SK-N-SH (cell line): ENCODE data around the gene NCS1.

ENCODE experiments used
- EP300 ChIP-seq, 2 experiments: IDR thresholded peaks; 2 replicates each; pipeline versions ENCODE4 v1.4.0 to v1.6.1; 2012; ENCODE audit warnings: borderline replicate concordance in 1 of 2, low read depth in 1 of 2, low read length in 1 of 2
- EZH2phosphoT487 ChIP-seq: fragments of 200-600 bp; sonication (generic); IDR thresholded peaks from 2 replicates; pipeline ENCODE4 v1.6.1; 2017; ENCODE audit warnings: low read depth, mixed run types, mild to moderate bottlenecking, antibody characterized with exemption, moderate library complexity, borderline replicate concordance
- GATA2 ChIP-seq: sonication (generic); formaldehyde crosslinking; IDR thresholded peaks from 2 replicates; pipeline ENCODE4 v1.5.0; 2020; ENCODE audit warnings: mild to moderate bottlenecking, missing genetic modification reagents
- JUND ChIP-seq: IDR thresholded peaks from 2 replicates; pipeline ENCODE4 v1.4.0; 2012
- NFIC ChIP-seq: IDR thresholded peaks from 2 replicates; pipeline ENCODE4 v1.4.0; 2012; ENCODE audit warnings: borderline replicate concordance
- POLR2AphosphoS5 ChIP-seq: IDR thresholded peaks from 2 replicates; pipeline ENCODE4 v1.6.1; 2012; ENCODE audit warnings: low read depth, low read length
- RAD21 ChIP-seq: IDR thresholded peaks from 2 replicates; pipeline ENCODE4 v1.6.1; 2012; ENCODE audit warnings: mild to moderate bottlenecking, low read length
- RCOR1 ChIP-seq: fragments of 150-350 bp; IDR thresholded peaks from 2 replicates; pipeline ENCODE4 v1.6.1; 2017; ENCODE audit warnings: antibody characterized with exemption, low read length
- TAF1 ChIP-seq: IDR thresholded peaks from 2 replicates; pipeline ENCODE4 v1.6.1; 2012; ENCODE audit warnings: low read depth, mild to moderate bottlenecking, low read length, moderate library complexity, borderline replicate concordance
- YY1 ChIP-seq: IDR thresholded peaks from 2 replicates; pipeline ENCODE4 v1.4.0; 2012; ENCODE audit warnings: low read depth, mild to moderate bottlenecking
- TF ChIP-seq, protein P1 (sequence below): fragments of 200-600 bp; sonication (generic); IDR thresholded peaks from 2 replicates; pipeline ENCODE4 v1.6.1; 2017; ENCODE audit warnings: antibody characterized with exemption, mild to moderate bottlenecking, moderate library complexity
- TF ChIP-seq, protein P2 (sequence below): fragments of 150-350 bp; IDR thresholded peaks from 2 replicates; pipeline ENCODE4 v1.6.1; 2017; ENCODE audit warnings: antibody characterized with exemption, low read length, low read depth, borderline replicate concordance
- TF ChIP-seq, protein P3 (sequence below): IDR thresholded peaks from 2 replicates; pipeline ENCODE4 v1.6.1; 2012; ENCODE audit warnings: mild to moderate bottlenecking, low read depth, low read length, moderate library complexity
- TF ChIP-seq, protein P4 (sequence below): IDR thresholded peaks from 2 replicates; pipeline ENCODE4 v1.4.0; 2012; ENCODE audit warnings: low read depth

GRCh38 chr9:130176760-130177159, 4.6 kb downstream of the NCS1 start:
- TF ChIP-seq, protein P1, sequence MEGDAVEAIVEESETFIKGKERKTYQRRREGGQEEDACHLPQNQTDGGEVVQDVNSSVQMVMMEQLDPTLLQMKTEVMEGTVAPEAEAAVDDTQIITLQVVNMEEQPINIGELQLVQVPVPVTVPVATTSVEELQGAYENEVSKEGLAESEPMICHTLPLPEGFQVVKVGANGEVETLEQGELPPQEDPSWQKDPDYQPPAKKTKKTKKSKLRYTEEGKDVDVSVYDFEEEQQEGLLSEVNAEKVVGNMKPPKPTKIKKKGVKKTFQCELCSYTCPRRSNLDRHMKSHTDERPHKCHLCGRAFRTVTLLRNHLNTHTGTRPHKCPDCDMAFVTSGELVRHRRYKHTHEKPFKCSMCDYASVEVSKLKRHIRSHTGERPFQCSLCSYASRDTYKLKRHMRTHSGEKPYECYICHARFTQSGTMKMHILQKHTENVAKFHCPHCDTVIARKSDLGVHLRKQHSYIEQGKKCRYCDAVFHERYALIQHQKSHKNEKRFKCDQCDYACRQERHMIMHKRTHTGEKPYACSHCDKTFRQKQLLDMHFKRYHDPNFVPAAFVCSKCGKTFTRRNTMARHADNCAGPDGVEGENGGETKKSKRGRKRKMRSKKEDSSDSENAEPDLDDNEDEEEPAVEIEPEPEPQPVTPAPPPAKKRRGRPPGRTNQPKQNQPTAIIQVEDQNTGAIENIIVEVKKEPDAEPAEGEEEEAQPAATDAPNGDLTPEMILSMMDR: no peak
- TF ChIP-seq, protein P2, sequence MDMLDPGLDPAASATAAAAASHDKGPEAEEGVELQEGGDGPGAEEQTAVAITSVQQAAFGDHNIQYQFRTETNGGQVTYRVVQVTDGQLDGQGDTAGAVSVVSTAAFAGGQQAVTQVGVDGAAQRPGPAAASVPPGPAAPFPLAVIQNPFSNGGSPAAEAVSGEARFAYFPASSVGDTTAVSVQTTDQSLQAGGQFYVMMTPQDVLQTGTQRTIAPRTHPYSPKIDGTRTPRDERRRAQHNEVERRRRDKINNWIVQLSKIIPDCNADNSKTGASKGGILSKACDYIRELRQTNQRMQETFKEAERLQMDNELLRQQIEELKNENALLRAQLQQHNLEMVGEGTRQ: no peak
- no peak for TF ChIP-seq YY1
- TF ChIP-seq, protein P3, sequence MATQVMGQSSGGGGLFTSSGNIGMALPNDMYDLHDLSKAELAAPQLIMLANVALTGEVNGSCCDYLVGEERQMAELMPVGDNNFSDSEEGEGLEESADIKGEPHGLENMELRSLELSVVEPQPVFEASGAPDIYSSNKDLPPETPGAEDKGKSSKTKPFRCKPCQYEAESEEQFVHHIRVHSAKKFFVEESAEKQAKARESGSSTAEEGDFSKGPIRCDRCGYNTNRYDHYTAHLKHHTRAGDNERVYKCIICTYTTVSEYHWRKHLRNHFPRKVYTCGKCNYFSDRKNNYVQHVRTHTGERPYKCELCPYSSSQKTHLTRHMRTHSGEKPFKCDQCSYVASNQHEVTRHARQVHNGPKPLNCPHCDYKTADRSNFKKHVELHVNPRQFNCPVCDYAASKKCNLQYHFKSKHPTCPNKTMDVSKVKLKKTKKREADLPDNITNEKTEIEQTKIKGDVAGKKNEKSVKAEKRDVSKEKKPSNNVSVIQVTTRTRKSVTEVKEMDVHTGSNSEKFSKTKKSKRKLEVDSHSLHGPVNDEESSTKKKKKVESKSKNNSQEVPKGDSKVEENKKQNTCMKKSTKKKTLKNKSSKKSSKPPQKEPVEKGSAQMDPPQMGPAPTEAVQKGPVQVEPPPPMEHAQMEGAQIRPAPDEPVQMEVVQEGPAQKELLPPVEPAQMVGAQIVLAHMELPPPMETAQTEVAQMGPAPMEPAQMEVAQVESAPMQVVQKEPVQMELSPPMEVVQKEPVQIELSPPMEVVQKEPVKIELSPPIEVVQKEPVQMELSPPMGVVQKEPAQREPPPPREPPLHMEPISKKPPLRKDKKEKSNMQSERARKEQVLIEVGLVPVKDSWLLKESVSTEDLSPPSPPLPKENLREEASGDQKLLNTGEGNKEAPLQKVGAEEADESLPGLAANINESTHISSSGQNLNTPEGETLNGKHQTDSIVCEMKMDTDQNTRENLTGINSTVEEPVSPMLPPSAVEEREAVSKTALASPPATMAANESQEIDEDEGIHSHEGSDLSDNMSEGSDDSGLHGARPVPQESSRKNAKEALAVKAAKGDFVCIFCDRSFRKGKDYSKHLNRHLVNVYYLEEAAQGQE: no peak
- TF ChIP-seq RAD21: no peak
- TF ChIP-seq, protein P4, sequence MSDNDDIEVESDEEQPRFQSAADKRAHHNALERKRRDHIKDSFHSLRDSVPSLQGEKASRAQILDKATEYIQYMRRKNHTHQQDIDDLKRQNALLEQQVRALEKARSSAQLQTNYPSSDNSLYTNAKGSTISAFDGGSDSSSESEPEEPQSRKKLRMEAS: no peak
- TF ChIP-seq EZH2phosphoT487: no peak
- no peak for TF ChIP-seq EP300 (IDR thresholded peaks at IDR 0.05; ENCODE audit: borderline replicate concordance in 1 of 2, low read depth in 1 of 2, low read length in 1 of 2)
- no peak for TF ChIP-seq JUND
- no peak for TF ChIP-seq TAF1
- no peak for TF ChIP-seq RCOR1
- TF ChIP-seq NFIC: no peak
- no peak for TF ChIP-seq POLR2AphosphoS5
- TF ChIP-seq GATA2 (CRISPR knock-in tag): no peak
